ENCODE measurements around the gene HADH.
"Not testable (repeated sequence)": the region's sequence is repeated elsewhere in the genome, so short reads cannot be mapped to it uniquely, and the experiment has no call there.

- not testable (repeated sequence) for TF ChIP-seq POLR2A, CTCF (IDR thresholded peaks at IDR 0.05)
Measured at GRCh38 chr4:107967921-107968320, 21.8 kb upstream of the HADH start.

Data from right lobe of liver (tissue), 4 donors.